Cardiac fibroblast (primary cell): ENCODE measurements around the gene SGCG.

Experiments
- DNase-seq, 2 donors: peaks; one replicate each; pipeline versions ENCODE4 v3.0.0 to v3.0.0-alpha.2; 2010; ENCODE audit warnings: low read depth in 2 of 2
- H3K4me3 ChIP-seq, 2 donors: replicated peaks in 1 of 2; 1 replicate in 1 of 2; 2 replicates in 1 of 2; pipeline ENCODE4 v1.5.1; 2011; ENCODE audit warnings: low read depth in 2 of 2, low read length in 2 of 2, mild to moderate bottlenecking in 2 of 2, moderate library complexity in 1 of 2
- TF ChIP-seq, protein P1 (sequence below): IDR thresholded peaks from one replicate; pipeline ENCODE4 v1.5.1; 2011; ENCODE audit warnings: low read depth, mild to moderate bottlenecking, low read length, inconsistent platforms

The SGCG gene

DNA sequence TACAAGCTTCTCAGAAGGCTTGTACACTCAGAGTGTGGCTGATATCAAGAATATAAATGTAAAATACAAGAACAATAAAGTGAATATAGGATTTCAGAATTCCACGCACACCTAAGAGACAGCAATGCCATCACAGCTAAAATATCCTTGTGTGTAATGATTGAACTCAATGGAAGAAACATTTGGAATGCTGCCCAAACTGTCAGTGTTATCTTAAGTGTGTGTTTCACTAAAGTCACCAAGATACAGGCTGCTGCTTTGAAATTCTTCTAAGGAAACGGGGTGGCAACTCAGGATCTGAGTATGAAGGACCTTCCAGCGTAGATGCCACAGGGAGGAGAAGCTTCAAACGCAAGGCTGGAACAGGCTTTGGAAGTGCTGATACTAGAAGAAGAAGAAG is 86.8 kb downstream of the SGCG start:
- TF ChIP-seq, protein P1, sequence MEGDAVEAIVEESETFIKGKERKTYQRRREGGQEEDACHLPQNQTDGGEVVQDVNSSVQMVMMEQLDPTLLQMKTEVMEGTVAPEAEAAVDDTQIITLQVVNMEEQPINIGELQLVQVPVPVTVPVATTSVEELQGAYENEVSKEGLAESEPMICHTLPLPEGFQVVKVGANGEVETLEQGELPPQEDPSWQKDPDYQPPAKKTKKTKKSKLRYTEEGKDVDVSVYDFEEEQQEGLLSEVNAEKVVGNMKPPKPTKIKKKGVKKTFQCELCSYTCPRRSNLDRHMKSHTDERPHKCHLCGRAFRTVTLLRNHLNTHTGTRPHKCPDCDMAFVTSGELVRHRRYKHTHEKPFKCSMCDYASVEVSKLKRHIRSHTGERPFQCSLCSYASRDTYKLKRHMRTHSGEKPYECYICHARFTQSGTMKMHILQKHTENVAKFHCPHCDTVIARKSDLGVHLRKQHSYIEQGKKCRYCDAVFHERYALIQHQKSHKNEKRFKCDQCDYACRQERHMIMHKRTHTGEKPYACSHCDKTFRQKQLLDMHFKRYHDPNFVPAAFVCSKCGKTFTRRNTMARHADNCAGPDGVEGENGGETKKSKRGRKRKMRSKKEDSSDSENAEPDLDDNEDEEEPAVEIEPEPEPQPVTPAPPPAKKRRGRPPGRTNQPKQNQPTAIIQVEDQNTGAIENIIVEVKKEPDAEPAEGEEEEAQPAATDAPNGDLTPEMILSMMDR, result no peak
- DNase-seq, result no peak
- no peak overlapping the region for H3K4me3 ChIP-seq

DNA sequence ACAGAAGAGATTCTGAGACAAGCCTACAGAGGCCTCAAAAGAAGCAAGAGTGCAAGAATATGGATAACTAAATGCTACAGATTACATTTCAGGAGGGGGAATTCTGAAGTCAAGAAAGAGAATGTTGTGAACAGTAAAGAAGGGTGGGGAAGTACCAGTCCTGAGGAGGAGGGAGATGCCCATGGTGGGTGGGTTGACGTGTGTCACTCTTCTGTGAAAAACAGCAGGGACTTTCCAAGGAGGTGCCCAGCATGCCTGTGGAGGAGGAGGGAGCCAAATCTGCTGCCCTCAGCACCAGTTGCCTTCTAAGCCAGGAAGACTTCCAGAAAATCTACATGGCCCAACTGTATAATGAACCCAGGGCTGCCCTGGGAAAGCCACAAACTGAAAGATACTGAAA is 87.7 kb downstream of the SGCG start:
- H3K4me3 ChIP-seq, result no peak overlapping the region
- no peak for DNase-seq
- TF ChIP-seq, protein P1, result no peak

DNA sequence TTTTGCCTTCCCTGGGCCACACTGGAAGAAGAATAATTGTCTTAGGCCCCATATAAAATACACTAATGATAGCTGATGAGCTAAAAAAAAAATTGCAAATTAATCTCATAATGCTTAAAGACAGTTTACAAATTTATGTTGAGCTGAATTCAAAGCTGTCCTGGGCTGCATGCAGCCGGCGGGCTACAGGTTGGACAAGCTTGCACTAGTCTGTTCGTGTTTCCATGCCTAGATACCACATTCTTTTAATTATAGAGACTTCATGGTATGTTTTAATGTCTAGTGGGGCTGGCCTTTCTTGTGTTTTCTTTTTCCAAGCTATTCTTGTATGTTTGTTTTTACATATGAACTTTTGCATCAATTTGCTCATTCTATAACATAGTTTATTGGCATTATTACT is 90.6 kb downstream of the SGCG start:
- no peak for DNase-seq
- no peak overlapping the region for H3K4me3 ChIP-seq
- TF ChIP-seq, protein P1, result no peak

DNA sequence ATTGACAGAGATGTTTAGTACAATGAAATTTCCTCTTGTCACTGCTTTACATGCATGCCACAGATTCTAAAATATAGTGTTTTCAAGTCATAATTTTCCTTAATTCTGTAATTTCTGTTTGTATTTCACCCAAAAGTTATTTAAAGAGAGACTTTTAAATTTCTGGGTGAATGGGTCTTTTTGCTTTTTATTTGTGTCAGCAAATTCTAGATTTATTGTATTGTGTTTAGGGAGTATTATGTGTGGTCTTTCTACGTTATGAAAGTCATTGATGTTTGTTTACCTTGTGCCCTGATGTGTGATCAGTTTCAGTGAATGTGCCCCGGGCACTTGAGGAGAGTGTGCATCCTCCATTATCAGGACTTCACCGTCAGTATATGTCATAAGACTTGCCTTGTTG is 92.7 kb downstream of the SGCG start:
- no peak for DNase-seq
- TF ChIP-seq, protein P1, result no peak
- H3K4me3 ChIP-seq, result no peak overlapping the region

DNA sequence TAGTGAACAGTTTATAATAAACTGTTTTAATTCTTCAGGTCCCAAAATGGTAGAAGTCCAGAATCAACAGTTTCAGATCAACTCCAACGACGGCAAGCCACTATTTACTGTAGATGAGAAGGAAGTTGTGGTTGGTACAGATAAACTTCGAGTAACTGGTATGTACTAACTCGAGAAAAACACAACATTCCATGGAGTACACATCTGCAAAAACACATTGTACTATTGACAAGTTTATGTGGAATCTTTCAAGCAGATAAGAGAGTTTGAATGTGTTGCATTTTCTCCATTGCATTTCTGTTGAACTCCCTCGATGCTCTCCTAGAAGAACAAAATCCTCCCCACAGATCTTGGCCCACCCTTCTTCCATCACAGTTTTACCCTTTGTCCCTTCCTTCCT is 98.5 kb downstream of the SGCG start:
- no peak overlapping the region for H3K4me3 ChIP-seq
- TF ChIP-seq, protein P1, result no peak
- DNase-seq, result peak in 1 of 2 donors; percentile 29

DNA sequence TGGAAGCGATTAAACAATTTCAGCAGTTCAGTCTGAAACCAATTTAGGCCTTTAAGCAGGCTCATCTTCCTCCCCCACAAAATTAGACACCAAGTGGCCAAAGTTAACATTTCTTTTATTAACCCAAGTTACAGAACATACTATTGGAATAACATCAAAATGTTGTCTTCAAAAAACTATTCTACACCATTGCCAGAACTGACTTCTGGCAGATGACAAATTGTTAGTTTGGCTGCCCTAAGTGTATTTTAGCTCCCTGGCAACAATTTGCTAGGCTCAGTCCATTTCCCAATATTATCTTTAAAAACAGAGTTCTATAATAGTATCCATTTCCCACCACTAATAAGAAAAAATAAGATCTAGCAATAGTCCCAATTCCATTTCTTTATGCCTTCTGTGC is 107.8 kb downstream of the SGCG start:
- H3K4me3 ChIP-seq, result no peak overlapping the region
- peak in 1 of 2 donors; percentile 7 for DNase-seq
- TF ChIP-seq, protein P1, result no peak

DNA sequence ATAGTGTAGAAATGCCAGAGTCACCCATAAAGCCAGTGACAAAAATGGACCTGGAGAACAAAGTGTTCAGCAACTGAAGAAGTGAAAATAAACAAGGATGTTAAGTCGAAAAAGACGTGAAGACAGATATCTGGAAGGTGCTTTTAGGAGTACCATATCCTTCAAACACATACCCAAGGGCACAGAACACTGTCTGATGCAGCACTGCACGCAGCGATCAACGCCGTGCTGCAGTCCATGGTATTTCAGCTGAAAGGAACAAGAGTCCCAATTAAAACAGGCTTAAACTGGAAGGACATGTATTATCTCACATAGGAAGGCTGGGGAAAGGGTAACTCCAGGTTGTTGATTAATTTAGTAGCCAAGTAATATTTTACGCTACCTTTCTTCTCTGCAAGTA is 108.2 kb downstream of the SGCG start:
- DNase-seq, result no peak
- TF ChIP-seq, protein P1, result no peak
- no peak overlapping the region for H3K4me3 ChIP-seq
